GM19023 (cell line): ENCODE data around the gene DNM1.

ENCODE experiments used
- ATAC-seq: cut with Tn5 transposase; IDR thresholded peaks from one replicate; pipeline ENCODE4 v1.9.1; 2021; ENCODE audit warnings: mild to moderate bottlenecking, moderate library complexity; ENCODE audit not compliant: unreplicated experiment

The DNM1 gene

DNA sequence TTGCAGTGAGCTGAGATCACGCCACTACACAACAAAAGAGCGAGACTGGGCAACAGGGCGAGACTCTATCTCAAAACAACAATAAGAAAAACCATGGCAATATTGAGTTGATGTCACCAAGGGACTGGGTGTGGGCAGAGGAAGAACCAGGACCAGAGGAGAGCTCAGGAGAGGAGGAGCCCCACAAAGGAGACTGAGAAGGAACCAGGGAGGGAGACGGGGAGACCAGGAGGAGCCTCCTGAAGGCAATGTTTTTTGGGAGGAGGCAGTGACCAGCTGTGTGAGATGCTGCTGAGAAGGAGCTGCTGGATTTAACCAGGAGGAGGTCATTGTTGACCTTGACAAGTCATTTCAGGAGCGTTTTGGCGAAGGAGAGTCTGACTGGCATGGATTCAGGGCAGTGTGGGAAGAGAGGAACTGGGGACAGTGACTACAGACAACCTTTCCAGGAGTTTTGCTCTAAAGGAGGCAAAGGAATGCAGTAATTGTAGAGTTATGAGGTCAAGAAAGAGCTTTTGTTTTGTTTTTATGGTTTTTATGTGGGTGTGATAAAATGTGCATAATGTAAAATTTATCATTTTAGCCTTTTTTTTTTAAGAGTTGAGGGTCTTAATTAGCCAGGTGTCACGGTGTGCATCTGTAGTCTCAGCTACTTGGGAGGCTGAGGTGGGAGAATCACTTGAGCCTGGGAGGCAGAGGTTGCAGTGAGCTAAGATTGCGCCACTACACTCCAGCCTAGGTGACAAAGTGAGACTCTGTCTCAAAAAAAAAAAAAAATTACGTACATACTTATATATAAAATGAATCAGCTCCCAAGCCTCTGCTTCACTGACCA, 101.2 kb downstream of the DNM1 start:
- ATAC-seq: no peak
